ENCODE data around the gene TACO1. TPM values are rescaled to one million over a fixed set of nuclear protein-coding genes. Genes with fewer than 3 reads are reported as not detected.

TACO1 gene
- total and polyA plus RNA-seq, 9 donors: 10.2 to 18.8 (median 17.4) TPM

- Histone ChIP-seq H3K36me3 (ENCODE audit: control insufficient read depth, insufficient read depth, low read length) (peaks cover 37% of the 10 kb centered on the region), H3K9me3 (replicated peaks; ENCODE audit: control insufficient read depth, low read depth, low read length) (no peaks in the 10 kb centered on the region), H3K4me3 (ENCODE audit: low read length) (no peak overlapping the region), H3K27ac (ENCODE audit: low read length) (peak overlapping the region; percentile 76), H3K27me3 (ENCODE audit: control insufficient read depth, insufficient read depth, low read length) (no peaks in the 10 kb centered on the region), H3K4me1 (ENCODE audit: control insufficient read depth, insufficient read depth, low read length) (no peaks in the 10 kb centered on the region)
- 70% methylated on average over 2 of the region's 4 CpGs for WGBS (ENCODE audit: insufficient coverage)
- DNase-seq: peak; percentile 62
Observed at GRCh38 chr17:63634163-63634562, 33.5 kb downstream of the TACO1 start.

DNA sequence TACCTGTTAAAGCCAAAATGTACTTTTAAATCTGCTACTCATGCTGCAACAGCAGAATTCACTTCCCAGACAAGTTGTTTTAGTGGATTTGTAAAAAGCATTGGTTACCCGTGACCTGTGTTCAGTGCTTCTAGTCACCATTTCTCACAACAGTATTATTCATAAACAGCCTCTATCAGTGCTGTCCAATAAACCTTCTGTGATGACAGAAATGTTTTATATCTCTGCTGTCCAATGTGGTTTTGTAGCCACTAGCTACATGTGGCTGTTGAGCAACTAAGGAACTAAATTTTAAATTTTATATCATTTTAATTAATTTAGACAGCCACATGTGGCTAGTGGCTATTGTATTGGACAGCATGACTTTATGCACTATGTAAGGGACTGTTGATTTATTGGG lies 34.1 kb downstream of the TACO1 start:
- Histone ChIP-seq H3K36me3 (ENCODE audit: control insufficient read depth, insufficient read depth, low read length) (peaks cover 38% of the 10 kb centered on the region), H3K4me1 (ENCODE audit: control insufficient read depth, insufficient read depth, low read length) (no peaks in the 10 kb centered on the region), H3K4me3 (ENCODE audit: low read length) (no peak overlapping the region), H3K27ac (ENCODE audit: low read length) (peak overlapping the region; percentile 76), H3K9me3 (replicated peaks; ENCODE audit: control insufficient read depth, low read depth, low read length) (no peaks in the 10 kb centered on the region), H3K27me3 (ENCODE audit: control insufficient read depth, insufficient read depth, low read length) (no peaks in the 10 kb centered on the region)
- DNase-seq: no peak
- WGBS (ENCODE audit: insufficient coverage): no CpG with 5 or more reads among the region's 1 CpG

DNA sequence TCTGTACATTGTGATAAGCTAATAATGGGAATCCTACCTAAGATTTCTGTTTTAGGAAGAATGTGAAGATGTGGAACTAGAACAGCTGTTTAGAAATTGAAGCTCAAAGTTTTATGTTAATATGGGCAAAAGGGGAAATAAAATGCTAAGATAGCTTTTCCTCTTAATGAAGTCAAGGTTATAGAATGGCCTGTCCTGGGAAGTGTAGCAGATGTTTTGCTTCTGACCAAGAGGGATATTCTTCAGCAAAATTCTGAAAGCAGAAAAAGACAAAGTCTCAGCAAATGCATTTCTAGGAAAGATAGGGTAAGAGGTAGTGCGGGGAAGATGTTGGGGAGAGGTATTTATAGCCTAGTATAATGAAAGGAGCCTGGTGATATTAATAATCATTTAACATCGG lies 34.6 kb downstream of the TACO1 start:
- no peak for DNase-seq
- H3K36me3 ChIP-seq (ENCODE audit: control insufficient read depth, insufficient read depth, low read length): peaks cover 38% of the 10 kb centered on the region
- no peaks in the 10 kb centered on the region for H3K4me1 ChIP-seq (ENCODE audit: control insufficient read depth, insufficient read depth, low read length)
- no CpG with 5 or more reads among the region's 2 CpGs for WGBS (ENCODE audit: insufficient coverage)
- no peaks in the 10 kb centered on the region for H3K9me3 ChIP-seq (replicated peaks; ENCODE audit: control insufficient read depth, low read depth, low read length)
- H3K27me3 ChIP-seq (ENCODE audit: control insufficient read depth, insufficient read depth, low read length): no peaks in the 10 kb centered on the region
- no peak overlapping the region for H3K27ac ChIP-seq (ENCODE audit: low read length)
- no peak overlapping the region for H3K4me3 ChIP-seq (ENCODE audit: low read length)

DNA sequence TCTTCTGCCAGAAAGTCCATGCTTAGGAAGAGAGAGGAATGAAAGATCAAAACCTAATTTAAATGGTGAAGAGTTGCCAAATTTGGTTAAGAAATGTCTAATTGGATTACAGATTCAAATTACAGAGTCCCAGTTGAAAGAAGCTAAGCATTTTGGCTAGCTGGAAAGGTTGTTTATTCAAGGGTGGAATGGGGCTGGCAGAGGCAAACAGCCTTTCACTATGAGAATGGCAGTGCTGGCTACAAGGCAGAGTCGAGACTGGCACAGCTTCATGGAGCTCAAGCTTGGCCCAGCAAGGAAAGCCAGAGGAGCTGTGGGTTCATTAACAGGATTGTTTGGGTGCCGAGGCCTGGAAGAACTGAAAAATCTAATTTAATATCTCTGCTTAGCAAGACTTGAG lies 35.1 kb downstream of the TACO1 start:
- Histone ChIP-seq H3K9me3 (replicated peaks; ENCODE audit: control insufficient read depth, low read depth, low read length) (no peaks in the 10 kb centered on the region), H3K36me3 (ENCODE audit: control insufficient read depth, insufficient read depth, low read length) (peaks cover 38% of the 10 kb centered on the region), H3K4me1 (ENCODE audit: control insufficient read depth, insufficient read depth, low read length) (no peaks in the 10 kb centered on the region), H3K4me3 (ENCODE audit: low read length) (no peak overlapping the region), H3K27ac (ENCODE audit: low read length) (no peak overlapping the region), H3K27me3 (ENCODE audit: control insufficient read depth, insufficient read depth, low read length) (no peaks in the 10 kb centered on the region)
- DNase-seq: no peak
- 100% methylated on average over 1 of the region's 2 CpGs for WGBS (ENCODE audit: insufficient coverage)

DNA sequence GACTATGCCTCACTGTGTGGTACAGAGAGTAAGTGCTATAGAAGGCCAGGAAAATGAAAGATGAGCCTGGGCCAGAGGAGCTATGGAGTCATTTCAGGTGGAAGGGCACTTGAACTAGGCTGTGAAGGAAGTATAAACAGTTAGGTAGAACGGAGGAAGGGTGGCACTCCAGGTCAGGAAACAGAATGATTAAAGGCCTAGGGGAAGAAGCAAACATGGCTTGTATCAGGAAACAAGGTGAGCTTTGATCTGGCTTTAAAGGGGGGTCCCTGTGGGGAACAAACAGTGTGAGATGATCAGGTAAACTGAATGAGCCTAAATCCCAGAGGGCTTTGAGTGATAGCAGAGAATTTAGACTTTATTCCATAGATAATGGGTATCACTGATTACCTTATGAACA lies 38.4 kb downstream of the TACO1 start:
- Histone ChIP-seq H3K4me3 (ENCODE audit: low read length) (no peak overlapping the region), H3K4me1 (ENCODE audit: control insufficient read depth, insufficient read depth, low read length) (no peaks in the 10 kb centered on the region), H3K36me3 (ENCODE audit: control insufficient read depth, insufficient read depth, low read length) (peaks cover 33% of the 10 kb centered on the region), H3K27ac (ENCODE audit: low read length) (no peak overlapping the region), H3K9me3 (replicated peaks; ENCODE audit: control insufficient read depth, low read depth, low read length) (no peaks in the 10 kb centered on the region), H3K27me3 (ENCODE audit: control insufficient read depth, insufficient read depth, low read length) (no peaks in the 10 kb centered on the region)
- no peak for DNase-seq
- 55% methylated on average over 1 of the region's 1 CpG for WGBS (ENCODE audit: insufficient coverage)

DNA sequence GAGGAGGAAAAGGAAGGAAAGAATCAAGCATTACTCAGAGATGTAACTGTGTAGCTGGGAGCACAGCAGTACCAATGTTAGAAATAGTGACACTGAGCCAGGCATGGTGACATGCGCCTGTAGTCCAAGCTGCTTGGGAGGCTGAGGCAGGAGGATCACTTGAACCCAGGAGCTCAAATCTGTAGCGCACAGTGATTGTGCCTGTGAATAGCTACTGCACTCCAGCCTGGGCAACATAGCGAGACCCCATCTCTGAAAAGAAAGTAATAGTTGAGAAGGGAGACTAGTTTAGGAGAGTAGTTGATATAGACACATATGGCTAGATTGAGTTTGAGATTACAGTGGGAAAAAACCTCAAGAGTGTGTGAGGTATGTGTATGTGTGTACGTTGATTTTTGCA lies 39.3 kb downstream of the TACO1 start:
- no peak for DNase-seq
- Histone ChIP-seq H3K4me3 (ENCODE audit: low read length) (no peak overlapping the region), H3K9me3 (replicated peaks; ENCODE audit: control insufficient read depth, low read depth, low read length) (no peaks in the 10 kb centered on the region), H3K27ac (ENCODE audit: low read length) (no peak overlapping the region), H3K27me3 (ENCODE audit: control insufficient read depth, insufficient read depth, low read length) (no peaks in the 10 kb centered on the region), H3K36me3 (ENCODE audit: control insufficient read depth, insufficient read depth, low read length) (peaks cover 28% of the 10 kb centered on the region), H3K4me1 (ENCODE audit: control insufficient read depth, insufficient read depth, low read length) (no peaks in the 10 kb centered on the region)
- 97% methylated on average over 3 of the region's 4 CpGs for WGBS (ENCODE audit: insufficient coverage)

- no peaks in the 10 kb centered on the region for H3K9me3 ChIP-seq (replicated peaks; ENCODE audit: control insufficient read depth, low read depth, low read length)
- H3K4me1 ChIP-seq (ENCODE audit: control insufficient read depth, insufficient read depth, low read length): no peaks in the 10 kb centered on the region
- WGBS (ENCODE audit: insufficient coverage): 71% methylated on average over 1 of the region's 4 CpGs
Observed at GRCh38 chr17:63641692-63642448, 41.2 kb downstream of the TACO1 start.

GRCh38 chr17:63644846-63645245 lies 44.2 kb downstream of the TACO1 start:
- no peak overlapping the region for H3K27ac ChIP-seq (ENCODE audit: low read length)
- H3K36me3 ChIP-seq (ENCODE audit: control insufficient read depth, insufficient read depth, low read length): peaks cover 28% of the 10 kb centered on the region
- H3K4me3 ChIP-seq (ENCODE audit: low read length): no peak overlapping the region
- no peaks in the 10 kb centered on the region for H3K4me1 ChIP-seq (ENCODE audit: control insufficient read depth, insufficient read depth, low read length)
- DNase-seq: no peak
- 99% methylated on average over 7 of the region's 7 CpGs for WGBS (ENCODE audit: insufficient coverage)
- H3K9me3 ChIP-seq (replicated peaks; ENCODE audit: control insufficient read depth, low read depth, low read length): no peaks in the 10 kb centered on the region
- no peaks in the 10 kb centered on the region for H3K27me3 ChIP-seq (ENCODE audit: control insufficient read depth, insufficient read depth, low read length)

More at GRCh38 chr17:63641692-63642448, 41.2 kb downstream of the TACO1 start:
- H3K4me3 ChIP-seq (ENCODE audit: low read length): no peak overlapping the region
- H3K27me3 ChIP-seq (ENCODE audit: control insufficient read depth, insufficient read depth, low read length): no peaks in the 10 kb centered on the region
- no peak overlapping the region for H3K27ac ChIP-seq (ENCODE audit: low read length)
- DNase-seq: peak; percentile 78
- peaks cover 25% of the 10 kb centered on the region for H3K36me3 ChIP-seq (ENCODE audit: control insufficient read depth, insufficient read depth, low read length)

DNA sequence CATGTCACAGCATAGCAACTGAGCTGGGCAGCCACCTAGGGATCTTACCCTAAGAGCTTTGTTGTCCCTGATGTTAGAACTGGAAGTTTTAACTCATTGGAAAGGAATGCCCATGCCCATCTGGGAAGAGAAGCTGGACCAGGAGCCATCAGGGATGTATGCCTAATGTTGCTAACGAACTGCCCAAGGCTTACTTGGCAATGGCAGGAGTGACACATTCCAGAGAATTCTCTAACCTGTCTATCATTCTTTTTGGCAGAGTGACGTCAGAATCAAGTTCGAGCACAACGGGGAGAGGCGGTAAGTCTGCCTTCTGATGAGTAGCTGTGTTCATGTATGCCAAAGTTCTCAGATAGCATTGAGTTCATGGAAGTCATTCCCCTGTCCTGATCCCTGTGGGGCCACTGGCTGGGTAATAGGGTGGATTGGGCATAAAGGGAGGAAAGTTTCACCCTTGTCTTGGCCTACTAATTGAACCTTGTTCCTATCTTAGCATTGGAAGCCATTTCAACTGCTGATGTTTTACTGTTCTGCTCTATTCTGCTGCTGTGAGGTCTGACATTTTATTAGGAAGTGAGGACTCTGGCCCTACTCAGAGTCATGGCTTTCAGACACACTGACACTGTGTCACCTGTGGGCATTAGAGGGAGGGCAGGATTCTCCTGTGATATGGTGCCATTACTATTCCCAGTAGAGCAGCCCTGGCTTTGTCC lies 45.2 kb downstream of the TACO1 start:
- Histone ChIP-seq H3K4me3 (ENCODE audit: low read length) (no peak overlapping the region), H3K36me3 (ENCODE audit: control insufficient read depth, insufficient read depth, low read length) (peaks cover 29% of the 10 kb centered on the region), H3K27ac (ENCODE audit: low read length) (no peak overlapping the region), H3K27me3 (ENCODE audit: control insufficient read depth, insufficient read depth, low read length) (no peaks in the 10 kb centered on the region), H3K9me3 (replicated peaks; ENCODE audit: control insufficient read depth, low read depth, low read length) (no peaks in the 10 kb centered on the region), H3K4me1 (ENCODE audit: control insufficient read depth, insufficient read depth, low read length) (no peaks in the 10 kb centered on the region)
- no peak for DNase-seq
- WGBS (ENCODE audit: insufficient coverage): 100% methylated on average over 3 of the region's 5 CpGs

GRCh38 chr17:63646488-63646806 lies 45.8 kb downstream of the TACO1 start:
- DNase-seq: peak; percentile 38
- Histone ChIP-seq H3K4me3 (ENCODE audit: low read length) (no peak overlapping the region), H3K36me3 (ENCODE audit: control insufficient read depth, insufficient read depth, low read length) (peaks cover 29% of the 10 kb centered on the region), H3K27me3 (ENCODE audit: control insufficient read depth, insufficient read depth, low read length) (no peaks in the 10 kb centered on the region), H3K9me3 (replicated peaks; ENCODE audit: control insufficient read depth, low read depth, low read length) (no peaks in the 10 kb centered on the region), H3K27ac (ENCODE audit: low read length) (no peak overlapping the region), H3K4me1 (ENCODE audit: control insufficient read depth, insufficient read depth, low read length) (no peaks in the 10 kb centered on the region)
- no CpG with 5 or more reads among the region's 1 CpG for WGBS (ENCODE audit: insufficient coverage)

Data from muscle of leg (tissue), 11 donors.